ENCODE data around the gene ZNF878.

GRCh38 chr19:12075538-12076139 lies 22.9 kb upstream of the ZNF878 start:
- TF ChIP-seq CTCF (IDR thresholded peaks at IDR 0.05; ENCODE audit: low read length): no peak
- no peak for TF ChIP-seq EZH2 (optimal IDR thresholded peaks at IDR 0.05; ENCODE audit: low read depth, low read length)

Data from MM.1S (cell line).